Kasumi-1 (cell line): Measurements from ENCODE around the gene RIOX2.
A peak's percentile ranks its signal among the peaks of the same experiment; 100 is the strongest.
"Not testable (repeated sequence)": the region's sequence is repeated elsewhere in the genome, so short reads cannot be mapped to it uniquely, and the experiment has no call there.

Experiments used
- DNase-seq, 2 experiments: peaks; one replicate each; lab custom pipeline; 2025; lab: John Stamatoyannopoulos, UW

The RIOX2 gene

GRCh38 chr3:97911459-97911858 lies 60.8 kb downstream of the RIOX2 start:
- DNase-seq, result no peak

DNA sequence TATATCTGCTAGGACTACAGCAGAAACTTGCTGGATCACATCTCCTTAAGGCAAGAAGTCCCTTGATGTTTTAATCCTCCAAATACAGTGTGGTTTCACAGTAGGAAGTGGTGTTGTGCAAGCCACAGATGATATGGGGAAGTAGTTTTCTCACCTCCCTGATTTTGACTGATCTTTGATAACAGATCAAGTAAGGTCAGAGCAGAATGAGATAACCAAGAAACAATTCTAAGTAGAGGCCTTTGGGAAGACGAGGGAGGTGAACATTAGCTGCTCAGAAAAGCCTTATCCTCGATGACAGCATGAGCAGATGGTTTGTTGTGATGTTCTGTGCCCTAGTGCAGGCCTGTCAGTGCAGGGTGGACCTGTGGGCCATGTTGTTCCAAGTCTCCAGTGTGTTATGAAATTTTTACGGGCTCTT lies 61.3 kb downstream of the RIOX2 start:
- no peak for DNase-seq

DNA sequence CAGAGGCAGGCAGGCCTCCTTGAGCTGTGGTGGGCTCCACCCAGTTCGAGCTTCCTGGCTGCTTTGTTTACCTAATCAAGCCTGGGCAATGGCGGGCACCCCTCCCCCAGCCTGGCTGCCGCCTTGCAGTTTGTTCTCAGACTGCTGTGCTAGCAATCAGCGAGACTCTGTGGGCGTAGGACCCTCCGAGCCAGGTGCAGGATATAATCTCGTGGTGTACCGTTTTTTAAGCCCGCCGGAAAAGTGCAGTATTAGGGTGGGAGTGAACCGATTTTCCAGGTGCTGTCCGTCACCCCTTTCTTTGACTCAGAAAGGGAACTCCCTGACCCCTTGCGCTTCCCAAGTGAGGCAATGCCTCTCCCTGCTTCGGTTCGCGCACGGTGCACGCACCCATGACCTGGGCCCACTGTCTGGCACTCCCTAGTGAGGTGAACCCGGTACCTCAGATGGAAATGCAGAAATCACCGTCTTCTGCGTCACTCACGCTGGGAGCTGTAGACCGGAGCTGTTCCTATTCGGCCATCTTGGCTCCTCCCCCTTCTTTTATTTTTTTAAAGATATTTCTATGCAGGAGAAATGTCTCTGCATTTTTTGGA lies 61.9 kb downstream of the RIOX2 start:
- not testable (repeated sequence) for DNase-seq

DNA sequence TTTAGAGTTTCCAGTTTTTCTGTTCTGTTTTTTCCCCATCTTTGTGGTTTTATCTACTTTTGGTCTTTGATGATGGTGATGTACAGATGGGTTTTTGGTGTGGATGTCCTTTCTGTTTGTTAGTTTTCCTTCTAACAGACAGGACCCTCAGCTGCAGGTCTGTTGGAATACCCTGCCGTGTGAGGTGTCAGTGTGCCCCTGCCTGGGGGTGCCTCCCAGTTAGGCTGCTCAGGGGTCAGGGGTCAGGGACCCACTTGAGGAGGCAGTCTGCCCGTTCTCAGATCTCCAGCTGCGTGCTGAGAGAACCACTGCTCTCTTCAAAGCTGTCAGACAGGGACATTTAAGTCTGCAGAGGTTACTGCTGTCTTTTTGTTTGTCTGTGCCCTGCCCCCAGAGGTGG lies 62.4 kb downstream of the RIOX2 start:
- DNase-seq, result not testable (repeated sequence)

GRCh38 chr3:97901313-97902248 lies 70.7 kb downstream of the RIOX2 start:
- peak in 1 of 2 experiments; percentile 1 for DNase-seq

DNA sequence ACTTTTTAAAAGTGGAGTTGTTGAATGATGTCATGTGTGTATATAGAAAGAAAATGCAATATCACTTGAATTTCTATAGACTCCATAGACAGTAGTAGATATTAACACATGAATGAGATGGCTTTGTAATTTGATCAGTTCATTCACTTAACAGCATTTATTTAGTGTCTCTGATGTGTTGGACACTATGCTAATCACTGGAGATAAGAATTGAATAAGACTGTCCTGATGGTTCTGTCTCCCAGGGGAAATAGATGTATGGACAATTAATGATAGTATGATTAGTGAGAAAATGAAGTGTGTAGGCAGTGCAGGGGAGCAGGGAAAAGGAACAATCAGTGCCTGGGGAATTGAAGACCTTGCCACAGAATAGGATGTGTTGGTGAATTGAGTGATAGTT lies 72.9 kb downstream of the RIOX2 start:
- no peak for DNase-seq

DNA sequence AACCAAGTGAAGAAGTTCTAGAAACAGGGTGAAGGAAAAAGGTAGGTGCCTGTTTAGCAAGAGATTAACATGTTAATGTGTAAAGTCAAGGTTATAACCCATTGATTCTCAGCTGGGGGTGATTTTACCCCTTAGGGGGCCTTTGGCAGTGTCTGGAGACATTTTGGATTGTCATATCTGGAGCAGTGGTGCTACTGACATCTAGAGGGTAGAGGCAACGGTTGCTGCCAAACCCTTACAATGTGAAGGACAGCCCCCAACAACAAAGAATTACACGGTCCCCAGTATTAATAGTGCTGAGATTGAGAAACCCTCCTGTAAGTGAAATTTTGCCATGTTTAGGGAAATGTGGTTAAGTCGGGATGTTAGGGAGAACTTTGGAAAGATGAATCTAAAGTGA lies 75.7 kb downstream of the RIOX2 start:
- no peak for DNase-seq

- DNase-seq, result no peak
These were observed 76.1 kb downstream of the RIOX2 start for GRCh38 chr3:97896129-97896528.

DNA sequence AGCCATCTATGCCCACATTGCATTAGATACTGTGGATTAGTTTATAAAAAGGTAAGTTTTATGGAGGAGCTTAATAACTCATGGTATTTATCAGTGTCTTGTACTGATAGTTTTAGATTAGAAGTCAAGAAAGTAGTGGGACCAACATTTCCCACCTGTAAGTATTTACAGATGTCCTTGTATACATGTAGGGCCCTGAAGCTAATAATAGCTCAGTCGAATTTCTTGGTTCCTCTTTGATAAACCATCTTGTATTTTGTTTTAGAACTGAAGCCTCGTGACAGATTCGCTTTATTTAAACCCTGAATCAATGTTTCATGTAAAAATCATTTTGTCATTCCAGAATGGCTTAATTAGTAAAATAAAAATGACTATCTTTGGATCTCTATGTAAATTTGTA lies 77.0 kb downstream of the RIOX2 start:
- DNase-seq, result no peak

GRCh38 chr3:97892852-97893251 lies 79.4 kb downstream of the RIOX2 start:
- no peak for DNase-seq
